HG03571 (cell line): ENCODE data around the gene COTL1.
"Not testable (repeated sequence)": the region's sequence is repeated elsewhere in the genome, so short reads cannot be mapped to it uniquely, and the experiment has no call there.

ENCODE experiments used
- ATAC-seq: cut with Tn5 transposase; IDR thresholded peaks from one replicate; pipeline ENCODE4 v1.9.1; 2021; ENCODE audit not compliant: unreplicated experiment

Gene COTL1

GRCh38 chr16:84643674-84644073 is 25.8 kb upstream of the COTL1 start:
- no peak for ATAC-seq

- no peak for ATAC-seq
Measured at GRCh38 chr16:84643180-84643583, 25.3 kb upstream of the COTL1 start.

GRCh38 chr16:84641643-84642358 is 23.9 kb upstream of the COTL1 start:
- ATAC-seq = no peak

DNA sequence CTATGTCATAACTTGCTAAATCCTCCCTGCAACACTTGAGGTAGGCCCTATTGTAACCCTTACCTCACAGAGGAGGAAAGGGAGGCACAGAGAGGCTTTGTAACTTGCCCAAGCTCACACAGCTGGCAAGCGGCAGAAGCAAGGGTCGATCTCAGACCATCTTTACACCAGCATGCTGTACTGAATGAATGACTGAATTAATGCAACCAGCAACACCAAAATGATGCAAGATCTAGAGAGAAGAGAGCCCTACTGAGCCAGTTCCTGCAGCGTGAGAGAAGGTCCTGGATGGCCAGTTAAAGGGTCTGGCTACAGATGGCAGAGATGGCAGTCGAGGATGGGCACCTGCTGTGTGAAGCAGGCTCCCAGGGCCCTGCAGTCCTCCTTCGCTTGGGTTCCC is 22.3 kb upstream of the COTL1 start:
- no peak for ATAC-seq

DNA sequence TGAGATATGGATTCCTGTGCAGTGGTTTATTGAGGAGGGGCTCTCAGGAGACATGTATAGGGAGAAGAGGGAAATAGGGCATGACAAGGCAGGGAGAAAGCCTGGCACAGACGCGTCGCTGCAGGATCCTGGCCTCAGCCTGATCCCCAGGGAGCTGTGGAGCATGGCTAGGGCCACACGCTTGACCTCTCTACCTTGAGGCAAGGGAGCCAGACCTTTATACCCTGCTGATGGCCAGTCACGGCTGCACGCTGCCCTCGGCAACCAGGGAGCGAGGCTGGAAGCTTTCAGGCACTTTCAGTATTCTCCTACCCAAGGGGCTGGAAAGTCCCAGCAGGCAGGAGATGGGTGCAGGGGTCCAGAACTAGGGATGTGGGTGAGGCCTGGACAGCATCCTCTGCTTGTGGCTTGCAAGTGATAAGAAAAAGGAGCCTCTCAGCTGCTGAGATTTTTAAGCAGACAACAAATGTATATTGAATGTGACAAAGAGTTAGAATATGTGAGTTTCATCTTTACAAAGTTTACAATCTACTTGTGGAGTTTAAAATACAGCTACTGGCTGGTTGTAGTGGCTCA is 20.4 kb upstream of the COTL1 start:
- ATAC-seq = no peak

DNA sequence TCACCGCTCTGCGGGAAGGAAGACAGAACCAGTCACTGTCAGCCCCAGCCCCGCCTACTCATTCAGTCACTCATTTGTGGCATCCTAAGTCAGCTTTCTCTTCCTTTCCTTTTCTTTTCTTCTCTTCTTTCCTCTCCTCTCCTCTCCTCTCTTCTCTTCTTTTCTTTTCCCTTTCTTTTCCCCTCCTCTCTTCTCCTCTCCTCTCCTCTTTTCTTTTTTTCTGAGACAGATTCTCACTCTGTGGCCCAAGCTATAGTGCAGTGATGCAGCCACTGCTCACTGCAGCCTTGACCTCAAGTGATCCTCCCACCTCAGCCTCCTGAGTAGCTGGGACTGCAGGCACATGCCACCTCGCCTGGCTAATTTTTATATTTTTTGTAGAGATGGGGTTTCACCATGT is 19.8 kb upstream of the COTL1 start:
- ATAC-seq = no peak

DNA sequence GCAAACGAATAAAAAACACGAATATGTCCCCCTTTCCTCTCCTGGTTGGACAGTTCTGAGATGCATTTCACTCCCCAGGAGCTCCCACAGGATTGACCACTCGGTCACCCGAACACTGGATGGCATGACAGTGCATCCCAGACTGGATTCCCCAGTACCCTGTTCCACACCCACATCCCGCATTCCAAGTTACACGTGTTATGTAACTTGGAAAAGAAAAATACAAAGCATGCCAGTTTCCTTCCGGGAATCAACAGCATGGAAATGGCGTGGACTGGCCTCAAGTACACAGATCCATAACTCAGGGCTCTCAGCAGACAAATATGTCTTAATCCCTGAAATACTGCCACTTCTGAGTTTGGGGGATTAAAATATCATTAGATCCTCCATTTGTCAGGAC is 17.8 kb upstream of the COTL1 start:
- ATAC-seq = no peak

DNA sequence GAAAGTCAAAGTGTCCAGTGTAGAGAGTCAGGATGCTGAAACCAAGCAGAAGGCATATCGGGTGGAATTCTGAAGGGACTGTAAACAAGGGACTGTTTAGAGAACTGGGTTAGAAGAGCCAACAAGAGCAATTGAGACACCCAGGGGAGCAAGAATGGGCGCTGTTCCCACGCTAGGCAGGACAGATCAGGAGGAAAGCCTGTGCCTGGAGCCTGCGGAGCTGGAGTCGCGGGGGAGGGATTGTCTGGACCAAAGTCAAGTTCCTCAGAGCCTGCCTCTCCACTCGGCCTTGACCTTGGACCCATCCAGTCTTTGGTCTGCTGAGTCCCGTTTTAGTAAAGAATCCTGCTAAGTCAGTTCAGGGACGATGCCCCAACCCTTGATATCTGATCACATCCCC is 15.7 kb upstream of the COTL1 start:
- no peak for ATAC-seq

DNA sequence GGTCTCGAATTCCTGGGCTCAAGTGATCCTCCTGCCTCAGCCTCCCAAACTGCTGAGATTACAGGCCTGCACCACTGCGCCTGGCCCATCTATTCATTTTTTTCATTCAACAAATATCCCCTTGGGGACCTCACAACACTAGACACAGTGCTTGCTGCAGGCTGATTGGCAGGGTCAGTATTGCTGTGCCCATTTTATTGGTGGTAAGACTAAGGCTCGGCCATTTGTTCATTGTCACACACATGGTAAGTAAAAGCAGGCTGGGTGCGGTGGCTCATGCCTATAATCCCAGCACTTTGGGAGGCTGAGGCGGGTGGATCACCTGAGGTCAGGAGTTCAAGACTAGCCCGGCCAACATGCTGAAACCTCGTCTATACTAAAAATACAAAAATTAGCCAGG is 15.0 kb upstream of the COTL1 start:
- ATAC-seq = not testable (repeated sequence)

- ATAC-seq = no peak
Measured at GRCh38 chr16:84631886-84632285, 14.0 kb upstream of the COTL1 start.

DNA sequence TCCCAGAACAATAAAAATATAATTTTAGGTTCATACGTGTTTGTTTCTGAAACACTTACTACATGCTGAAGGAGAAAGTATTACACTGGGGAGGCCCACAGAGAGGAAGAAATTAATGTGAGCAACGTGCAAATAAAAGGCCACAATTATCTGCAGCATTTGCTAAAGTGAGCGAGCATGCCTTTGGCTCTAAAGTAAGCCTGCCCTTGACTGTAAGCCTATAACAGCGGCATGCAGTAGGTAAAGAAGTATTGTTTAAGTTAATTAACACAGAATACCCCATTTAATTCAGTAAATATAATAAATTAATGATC is 13.2 kb upstream of the COTL1 start:
- no peak for ATAC-seq

DNA sequence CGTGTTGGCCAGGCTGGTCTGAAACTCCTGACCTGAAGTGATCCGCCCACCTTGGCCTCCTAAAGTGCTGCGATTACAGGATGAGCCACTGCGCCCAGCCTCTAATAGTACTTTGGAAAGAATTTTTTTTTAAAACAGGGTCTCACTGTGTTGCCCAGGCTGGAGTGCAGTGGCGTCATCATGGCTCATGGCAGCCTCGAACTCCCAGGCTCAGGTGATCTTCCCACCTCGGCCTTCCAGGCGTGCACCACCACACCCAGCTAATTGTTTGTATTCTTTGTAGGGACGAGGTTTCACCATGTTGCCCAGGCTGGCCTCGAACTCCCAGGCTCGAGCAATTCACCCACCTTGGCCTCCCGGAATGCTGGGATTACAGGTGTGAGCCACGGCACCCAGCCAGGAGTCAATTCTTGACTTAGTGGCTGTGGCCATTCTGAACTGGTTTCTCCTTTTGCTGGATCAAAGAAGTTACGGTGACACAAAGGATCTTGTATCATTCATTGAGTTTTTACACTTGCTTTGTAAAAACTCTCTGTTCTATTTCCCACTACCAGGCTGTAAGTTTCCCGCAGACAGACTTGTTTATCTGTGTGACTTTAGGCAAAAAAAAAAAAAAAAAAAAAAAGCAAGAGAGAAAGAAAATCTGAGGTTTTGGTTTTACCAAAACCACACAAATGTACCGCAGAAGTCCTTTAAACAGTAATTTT is 12.7 kb upstream of the COTL1 start:
- no peak for ATAC-seq

DNA sequence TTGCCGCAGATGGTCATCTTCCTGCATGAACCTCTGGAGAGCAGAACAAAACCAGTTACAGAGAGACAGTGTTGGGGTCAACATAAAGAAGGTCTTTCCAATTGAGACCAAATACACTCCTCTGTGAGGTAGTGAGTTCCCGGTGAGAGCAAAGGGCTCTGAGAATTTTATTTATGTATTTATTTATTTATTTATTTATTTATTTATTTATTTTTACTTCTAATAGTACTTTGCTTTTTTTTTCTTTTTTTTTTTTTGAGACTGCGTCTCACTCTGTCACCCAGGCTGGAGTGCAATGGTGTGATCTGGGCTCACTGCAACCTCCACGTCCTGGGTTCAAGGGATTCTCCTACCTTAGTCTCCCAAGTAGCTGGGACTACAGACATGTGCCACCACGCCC is 12.1 kb upstream of the COTL1 start:
- no peak for ATAC-seq

DNA sequence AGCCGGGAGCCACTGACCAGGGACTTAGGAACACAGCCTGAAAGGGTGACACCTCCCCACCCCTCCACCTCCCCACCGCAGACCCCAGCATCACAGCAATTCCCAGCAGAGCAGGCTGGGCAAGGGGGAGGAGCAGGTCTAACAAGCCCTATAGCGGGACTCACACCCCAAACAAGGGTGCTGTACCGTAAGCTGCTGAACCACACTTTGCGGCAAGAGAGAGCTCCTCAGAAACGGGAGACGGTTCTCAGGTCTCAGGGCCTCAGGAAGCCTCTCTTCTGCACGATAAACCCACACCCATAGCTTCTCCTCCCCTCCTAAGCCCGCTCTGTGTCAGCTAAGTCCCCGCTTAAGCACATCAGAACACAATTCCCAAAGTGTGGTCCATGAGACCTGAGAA is 11.7 kb upstream of the COTL1 start:
- no peak for ATAC-seq

GRCh38 chr16:84628226-84628731 is 10.4 kb upstream of the COTL1 start:
- no peak for ATAC-seq

GRCh38 chr16:84625556-84625955 is 7.7 kb upstream of the COTL1 start:
- ATAC-seq = no peak

- not testable (repeated sequence) for ATAC-seq
Measured at GRCh38 chr16:84620913-84621312, 3.0 kb upstream of the COTL1 start.

- no peak for ATAC-seq
Measured at GRCh38 chr16:84618581-84619460, 943 bp upstream of the COTL1 start.

DNA sequence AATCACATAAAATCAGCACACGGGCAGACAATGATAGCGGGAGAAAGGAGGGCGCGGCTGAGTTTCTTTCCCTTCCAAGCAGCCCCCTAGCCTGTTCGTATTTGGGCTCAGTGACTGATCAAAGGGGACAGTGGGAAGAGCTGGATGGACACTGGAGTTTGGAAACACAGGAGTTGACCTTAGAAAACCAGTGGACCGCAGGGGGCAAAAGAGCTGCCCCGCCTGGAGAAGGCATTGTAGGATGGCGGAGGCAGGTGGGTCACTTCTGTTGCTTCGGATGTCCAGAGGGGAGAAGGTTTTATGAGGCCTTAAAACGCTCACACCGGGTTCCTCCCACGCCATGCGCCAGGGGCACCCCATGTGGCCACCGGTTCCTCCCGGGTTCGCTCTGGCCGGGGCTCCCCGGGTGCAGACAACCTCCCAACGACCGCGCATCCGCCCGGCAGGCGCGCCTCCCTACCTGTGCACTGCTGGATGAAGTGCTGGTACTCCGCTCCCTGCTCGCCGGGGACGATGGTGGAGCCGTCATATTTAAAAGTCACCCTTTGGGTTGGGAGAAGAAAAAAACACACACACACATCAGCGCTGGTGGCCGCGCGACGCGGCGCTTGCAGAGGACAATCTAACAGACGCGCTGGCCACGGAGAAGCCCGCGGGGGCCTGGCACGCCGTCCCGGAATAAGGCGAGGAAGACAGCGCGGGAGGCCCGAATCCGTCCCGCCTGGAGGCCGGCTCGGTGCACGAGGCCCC is 662 bp downstream of the COTL1 start:
- ATAC-seq = peak; percentile 24

- ATAC-seq = no peak
Measured at GRCh38 chr16:84616515-84616914, 1.4 kb downstream of the COTL1 start.
